NCI-H748 (cell line): ENCODE data around the gene GTF2E1.
"Not testable (repeated sequence)": the region's sequence is repeated elsewhere in the genome, so short reads cannot be mapped to it uniquely, and the experiment has no call there.

Source experiments
- DNase-seq: peaks from one replicate; lab custom pipeline; 2025; ENCODE audit not compliant: unreplicated experiment; lab: John Stamatoyannopoulos, UW

Gene GTF2E1

DNA sequence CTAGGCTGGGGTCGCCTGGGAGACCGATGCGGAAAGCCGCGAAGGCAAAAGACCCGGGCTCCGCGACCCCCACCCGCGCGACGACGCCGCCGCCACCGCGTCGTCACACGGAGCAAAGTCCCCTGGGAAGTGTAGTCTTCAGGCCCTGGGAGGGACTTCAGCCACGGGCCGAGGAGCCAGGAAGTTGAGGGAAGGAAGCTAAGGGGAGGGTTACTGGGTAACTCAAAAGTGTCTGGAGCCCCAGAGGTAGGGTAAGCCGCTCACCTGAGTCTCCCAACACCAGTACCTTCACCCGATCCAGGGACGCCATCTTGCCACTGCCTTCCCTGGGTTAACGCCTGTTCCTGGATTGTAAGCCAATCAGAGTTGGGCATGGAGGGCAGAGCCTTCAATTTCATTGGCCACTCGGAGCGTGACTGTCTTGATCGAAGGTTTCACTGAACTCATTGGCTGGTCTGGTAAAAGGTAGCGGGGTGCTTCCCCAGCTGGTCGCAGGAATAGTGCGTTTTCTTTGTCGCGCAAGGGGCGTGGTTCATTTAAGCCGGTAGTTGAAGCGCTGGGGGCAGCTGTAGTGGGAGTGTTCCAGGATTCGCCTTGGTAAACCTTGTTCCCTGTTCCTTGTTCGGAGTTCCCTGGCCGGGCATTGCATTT, at the start of gene GTF2E1, which contains the start of gene RABL3:
TSS of gene GTF2E1 (plus strand) at position 547 of the 651 bp plus-strand sequence. CDS start 7,809 bp downstream, outside the sequence.
TSS of gene RABL3 (minus strand) at position 319 of the 651 bp plus-strand sequence. CDS start at position 310, 9 bp downstream.
- peak; percentile 98 for DNase-seq

DNA sequence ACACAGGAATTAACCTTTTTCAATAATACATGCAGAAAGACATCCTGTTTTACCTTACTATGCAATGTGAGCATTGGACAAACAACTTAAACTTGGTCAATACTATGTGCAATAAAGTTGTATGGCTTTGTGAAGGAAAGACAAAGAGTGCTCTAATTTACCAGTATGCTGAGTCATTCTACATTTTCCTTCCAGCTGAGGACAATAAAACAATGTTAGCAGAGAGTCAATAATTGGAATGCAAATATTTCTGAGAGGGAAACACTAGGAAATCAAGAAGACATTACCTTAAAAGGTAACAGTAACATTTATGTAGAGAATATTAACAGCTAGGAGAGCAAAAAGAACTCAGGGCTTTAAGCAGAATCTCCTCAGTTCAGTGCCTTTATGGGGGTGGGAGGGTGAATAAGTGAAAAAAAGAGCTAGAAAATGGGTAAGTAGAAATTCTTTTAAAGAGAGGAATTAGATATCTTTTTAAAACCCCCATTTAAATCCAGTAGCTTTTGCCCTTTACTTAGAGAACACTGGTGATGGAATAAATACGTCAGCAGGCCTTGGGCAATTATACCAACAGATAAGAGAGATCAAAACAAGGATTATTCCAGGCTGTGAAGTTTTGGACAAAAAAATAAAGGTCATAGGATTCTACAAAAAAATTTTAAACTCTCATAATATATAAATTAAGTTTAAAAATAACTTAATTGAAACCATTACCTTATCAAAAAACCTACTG, 48.9 kb upstream of the GTF2E1 start:
- peak; percentile 79 for DNase-seq

DNA sequence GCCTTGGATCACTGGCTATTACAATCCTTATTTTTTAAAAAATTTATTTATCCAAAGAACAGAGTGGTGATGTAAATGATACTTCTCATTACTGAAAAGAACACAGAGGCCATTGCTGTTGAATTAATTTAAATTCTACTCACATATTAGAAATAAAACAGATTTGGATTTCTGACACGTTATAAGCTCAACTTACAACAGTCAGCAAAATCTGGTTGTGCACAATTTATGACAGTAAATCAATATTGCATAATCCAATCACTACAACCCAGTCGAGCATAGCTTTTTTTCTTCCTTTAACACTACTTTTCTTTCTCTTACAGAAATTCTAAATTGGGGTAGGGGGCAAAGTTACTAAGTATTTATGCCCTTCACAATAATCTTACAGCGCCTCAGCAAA, 43.2 kb upstream of the GTF2E1 start:
- DNase-seq: no peak

DNA sequence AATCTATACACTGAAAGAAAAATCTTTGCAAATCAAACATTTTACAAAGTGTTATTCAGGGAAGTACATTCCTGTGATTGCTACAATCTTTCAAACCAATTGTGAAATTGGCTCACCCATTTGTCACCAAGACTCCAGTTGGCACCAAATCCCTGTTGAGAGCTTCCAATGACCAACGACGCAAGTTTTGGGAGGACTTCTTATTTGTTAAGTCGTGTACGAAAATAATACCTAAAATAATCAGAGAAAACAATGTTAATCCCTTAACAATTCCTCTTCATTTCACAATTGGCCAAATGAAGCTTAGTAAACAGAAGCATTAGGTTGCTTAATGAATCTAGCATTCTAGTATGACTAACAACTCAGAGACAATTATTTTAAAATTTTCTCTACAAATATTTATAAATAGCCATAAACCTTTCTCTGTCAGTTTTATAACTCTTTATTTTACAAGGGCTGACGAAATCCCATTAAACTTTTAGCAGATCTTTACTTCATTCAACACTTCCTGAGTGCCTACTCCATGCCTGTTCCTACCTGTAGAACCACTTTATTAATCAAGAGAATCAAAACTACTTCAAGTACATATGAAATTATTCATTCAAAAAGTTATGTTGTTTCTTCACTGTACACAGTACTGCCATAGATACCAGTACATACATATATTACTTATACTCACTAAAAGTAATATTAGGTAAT, 36.5 kb upstream of the GTF2E1 start:
- no peak for DNase-seq

DNA sequence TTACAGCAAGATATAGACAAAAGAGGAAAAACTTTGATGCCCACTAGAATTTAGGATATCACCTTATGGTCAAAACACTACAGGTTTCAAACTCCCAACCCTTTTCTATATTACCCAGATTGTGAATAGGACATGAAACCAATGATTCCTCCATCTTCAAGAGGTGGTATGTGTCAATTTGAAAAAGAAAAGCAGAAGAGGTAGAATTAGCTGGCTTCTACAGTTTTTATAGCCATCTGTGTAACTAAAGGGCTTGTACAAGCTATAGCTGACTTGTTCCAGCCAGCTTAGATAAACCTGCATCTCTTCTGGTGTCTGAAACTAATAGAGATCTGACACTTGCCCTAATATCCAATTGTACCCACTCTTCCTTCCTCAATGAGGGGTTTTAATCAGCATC, 35.6 kb upstream of the GTF2E1 start:
- DNase-seq: no peak

DNA sequence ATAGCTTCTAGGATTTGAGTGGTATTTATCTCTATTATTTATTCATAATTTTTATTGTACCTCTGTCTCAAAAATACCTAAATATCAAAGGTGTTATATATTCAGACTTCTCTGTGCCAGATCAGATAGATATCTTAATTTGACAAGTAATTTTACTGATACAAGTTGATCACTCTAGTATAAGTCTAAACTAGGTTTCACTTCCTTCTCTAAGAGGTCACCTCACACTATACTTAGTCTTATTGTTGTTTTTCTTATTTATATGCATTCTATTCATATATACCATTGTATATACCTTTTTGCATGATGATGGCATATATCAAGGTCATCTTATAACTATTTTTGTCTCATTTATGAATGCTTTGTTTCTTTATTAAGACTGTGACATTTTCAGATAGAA, 34.1 kb upstream of the GTF2E1 start:
- no peak for DNase-seq

DNA sequence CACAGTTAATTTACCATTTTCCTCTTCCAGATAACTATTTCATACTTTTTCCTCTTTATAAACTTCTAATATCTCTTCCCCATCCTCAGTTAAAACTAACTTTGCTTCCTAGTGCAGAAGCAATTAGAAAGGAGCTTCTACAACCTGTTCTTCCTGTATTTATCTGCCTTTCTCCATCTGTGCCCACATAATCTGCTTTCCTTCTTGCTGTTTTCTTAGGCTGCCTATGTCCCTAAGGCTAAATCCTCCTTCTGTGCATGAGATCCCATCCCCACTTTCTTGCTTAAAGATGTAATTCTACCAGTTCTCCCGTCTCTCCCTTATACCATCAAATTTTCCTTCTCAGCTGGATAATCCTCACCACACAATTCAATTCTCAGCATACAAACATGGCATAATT, 32.2 kb upstream of the GTF2E1 start:
- no peak for DNase-seq

DNA sequence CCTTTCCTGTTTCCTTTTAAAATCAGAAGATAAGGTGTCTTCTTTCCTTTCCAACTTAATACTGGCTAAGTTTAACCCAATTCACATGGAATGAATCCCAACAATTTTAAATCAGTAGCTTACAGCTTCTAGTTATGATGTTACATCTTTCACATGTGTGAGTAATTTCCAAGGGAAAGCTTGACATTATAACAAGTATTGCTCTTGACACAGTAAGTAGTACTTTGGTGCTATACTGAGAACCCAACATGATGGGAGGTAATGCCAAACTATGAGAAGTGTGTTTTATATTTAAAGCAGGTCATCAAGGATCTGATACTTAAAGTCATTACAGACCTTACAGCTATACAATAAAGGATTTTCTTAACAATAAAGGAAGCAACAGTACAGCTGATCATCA, 29.3 kb upstream of the GTF2E1 start:
- DNase-seq: no peak

DNA sequence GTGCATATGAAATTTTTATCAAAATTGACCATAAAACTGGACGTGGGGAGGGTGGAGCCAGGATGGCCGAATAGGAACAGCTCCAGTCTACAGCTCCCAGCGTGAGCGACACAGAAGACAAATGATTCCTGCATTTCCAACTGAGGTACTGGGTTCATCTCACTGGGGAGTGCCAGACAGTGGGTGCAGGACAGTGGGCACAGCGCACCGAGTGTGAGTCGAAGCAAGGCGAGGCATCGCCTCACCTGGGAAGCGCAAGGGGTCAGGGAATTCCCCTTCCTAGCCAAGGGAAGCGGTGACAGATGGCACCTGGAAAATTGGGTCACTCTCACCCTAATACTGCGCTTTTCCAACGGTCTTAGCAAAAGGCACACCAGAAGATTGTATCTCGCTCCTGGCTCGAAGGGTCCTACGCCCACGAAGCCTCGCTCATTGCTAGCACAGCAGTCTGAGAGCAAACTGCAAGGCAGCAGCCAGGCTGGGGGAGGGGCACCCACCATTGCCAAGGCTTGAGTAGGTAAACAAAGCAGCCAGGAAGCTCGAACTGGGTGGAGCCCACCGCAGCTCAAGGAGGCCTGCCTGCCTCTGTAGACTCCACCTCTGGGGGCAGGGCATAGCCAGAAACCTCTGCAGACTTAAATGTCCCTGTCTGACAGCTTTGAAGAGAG, 23.2 kb upstream of the GTF2E1 start:
- peak; percentile 43 for DNase-seq

DNA sequence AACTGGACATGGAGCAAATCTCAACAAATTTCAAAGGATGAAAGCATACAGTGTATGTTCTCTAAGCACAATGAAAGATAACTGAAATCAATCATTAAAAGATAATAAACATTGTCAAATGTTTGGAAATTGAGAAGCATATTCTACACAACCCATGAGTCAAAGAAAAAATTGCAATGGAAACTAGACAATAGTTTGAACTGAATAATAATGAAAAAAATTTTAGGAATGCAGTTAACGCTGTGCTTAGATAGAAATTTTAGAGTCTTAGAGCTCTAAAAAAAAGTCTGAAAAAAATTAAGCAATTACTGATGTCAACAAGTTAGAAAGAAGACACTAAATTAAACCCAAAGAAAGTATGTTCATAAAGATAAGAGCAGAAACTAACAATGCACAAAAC, 15.8 kb upstream of the GTF2E1 start:
- no peak for DNase-seq

DNA sequence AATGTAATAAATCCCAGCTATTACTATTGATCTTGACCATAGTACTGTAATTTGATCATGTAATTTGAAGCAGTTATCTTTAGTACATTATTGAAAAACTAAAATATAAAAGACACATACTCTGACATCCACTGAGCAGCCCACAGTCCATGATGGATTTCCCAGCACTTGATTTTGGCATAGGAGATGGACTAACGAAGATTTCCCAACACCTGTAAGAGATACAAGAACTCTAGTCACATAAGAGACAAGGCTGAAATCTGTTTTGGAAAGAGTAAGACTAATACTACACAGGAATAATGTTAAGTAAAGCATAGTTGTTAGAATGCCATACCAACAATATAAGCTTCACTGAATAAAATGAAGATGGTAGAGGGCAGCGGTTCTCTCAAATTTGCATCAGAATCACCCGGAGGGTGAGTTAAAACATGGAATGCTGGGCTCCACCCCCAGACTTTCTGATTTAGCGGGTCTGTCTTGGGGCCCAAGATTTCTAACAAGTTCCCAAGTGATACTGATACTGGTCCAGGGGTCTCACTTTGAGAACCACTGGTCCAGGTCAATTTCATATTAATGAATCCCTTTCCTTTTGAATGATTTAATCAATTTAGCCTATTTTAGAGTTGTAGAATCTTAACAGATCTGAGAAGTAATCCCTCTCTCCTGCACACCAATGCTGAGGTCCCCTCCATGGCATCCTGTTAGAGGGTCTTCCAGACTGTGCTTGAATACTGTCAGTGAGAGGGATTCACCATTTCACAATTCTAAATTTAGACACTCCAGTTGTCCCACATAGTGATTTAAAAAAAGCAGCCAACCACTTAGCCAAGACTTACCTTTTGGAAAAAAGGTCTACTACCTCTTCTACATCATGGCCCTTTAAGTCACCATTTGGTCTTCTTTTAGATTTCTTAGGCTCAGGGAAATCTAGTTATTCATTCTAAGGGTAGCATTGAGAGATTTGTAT, 11.7 kb upstream of the GTF2E1 start:
- no peak for DNase-seq

DNA sequence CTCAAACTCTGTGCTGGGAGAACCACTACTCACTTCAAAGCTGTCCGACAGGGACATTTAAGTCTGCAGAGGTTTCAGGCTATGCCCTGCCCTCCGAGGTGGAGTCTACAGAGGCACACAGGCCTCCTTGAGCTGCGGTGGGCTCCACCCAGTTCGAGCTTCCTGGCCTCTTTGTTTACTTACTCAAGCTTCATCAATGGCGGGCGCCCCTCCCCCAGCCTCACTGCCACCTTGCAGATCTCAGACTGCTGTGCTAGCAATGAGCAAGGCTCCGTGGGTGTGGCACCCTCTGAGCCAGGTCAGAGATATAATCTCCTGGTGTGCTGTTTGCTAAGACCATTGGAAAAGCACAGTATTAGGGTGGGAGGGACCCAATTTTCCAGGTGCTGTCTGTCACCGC, 4.5 kb upstream of the GTF2E1 start:
- not testable (repeated sequence) for DNase-seq

DNA sequence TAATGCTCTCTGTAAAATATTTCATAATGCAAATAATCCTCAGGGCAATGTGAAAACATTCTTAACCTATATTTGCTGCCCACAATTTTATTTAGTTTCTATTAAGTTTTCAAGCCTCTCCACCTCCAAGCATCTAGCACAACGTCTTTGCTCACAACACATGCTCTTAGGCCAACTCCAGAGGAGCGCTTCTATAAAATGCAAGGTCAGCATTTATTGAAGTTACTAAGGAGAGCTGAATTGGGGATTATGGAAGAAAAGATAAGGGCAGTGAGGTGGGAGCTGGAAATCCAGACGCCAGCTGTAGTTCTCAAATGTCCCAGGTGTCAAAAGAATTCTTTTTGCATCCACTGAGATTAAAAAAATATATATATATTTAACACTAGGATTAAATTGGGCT, 1.2 kb upstream of the GTF2E1 start:
- no peak for DNase-seq

DNA sequence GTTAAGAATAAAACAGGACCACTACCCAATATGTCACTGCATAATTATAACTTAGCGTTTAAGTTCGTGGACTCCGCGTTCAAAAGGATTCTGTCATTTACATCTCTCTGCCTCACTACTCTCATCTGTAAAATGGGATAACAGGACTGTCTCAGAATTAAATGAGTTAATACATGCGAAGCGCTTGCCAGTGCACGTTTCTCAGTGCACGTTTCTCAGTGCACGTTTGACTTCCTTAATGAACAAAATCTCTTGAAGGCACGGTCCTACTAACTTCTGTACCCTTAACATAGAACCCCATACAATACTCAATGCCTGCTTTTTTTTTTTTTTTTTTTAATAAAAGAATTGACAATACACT, 727 bp upstream of the GTF2E1 start:
- DNase-seq: no peak

DNA sequence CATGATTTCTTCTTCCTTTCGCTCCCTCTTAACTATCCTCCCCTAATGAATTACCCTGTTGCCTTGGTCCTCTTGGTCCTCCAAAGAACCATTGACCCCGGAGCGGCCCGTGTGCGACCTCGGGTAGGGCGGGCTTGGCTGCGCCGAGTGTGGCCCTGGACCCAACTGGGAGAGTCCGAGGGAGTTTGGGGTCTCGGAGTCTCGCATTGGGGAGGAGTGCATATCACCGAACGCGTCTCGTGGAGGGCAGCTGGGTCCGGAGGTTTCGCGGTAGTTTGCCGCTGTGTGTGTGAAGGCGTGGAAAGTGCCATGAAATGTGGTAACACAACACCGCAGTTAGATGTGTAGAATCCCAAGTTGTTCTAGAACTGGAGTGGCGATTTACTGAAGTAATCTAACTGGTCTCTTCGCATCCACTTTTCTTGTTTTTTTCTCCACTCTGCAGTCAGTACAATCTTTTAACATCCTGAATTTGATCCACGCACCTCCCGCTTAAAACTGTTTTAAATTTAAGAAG, 363 bp downstream of the GTF2E1 start:
- peak; percentile 48 for DNase-seq

DNA sequence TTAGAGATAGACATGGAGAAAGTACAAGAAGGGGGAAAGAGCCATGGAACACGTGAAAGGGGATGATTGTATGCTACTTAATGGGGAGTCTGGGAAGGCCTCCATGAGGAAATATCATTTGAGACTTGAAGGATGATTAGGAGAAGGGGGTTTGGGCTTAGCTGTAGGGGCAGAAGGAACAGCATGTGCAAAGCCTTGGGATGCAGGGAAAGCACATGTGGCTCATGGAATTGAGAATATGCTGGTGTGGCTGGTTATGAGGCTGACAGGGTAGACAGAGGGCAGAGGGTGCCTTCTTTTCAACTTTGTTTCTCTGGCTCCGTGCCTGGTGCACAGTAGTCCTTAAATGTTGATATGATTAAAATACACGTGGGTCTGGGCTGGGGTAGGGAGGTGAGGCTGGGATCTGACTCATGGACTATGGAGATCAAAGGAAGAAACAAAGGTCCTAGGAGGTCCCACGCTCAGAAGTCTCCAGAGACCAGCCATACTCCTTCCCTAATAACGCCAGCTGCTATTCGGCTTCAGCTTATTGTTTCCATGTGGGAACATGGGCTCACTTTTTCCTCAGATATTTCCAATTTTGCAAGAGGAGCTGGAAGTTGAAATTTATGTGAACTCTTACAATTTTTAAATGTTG, 1.1 kb downstream of the GTF2E1 start:
- no peak for DNase-seq

DNA sequence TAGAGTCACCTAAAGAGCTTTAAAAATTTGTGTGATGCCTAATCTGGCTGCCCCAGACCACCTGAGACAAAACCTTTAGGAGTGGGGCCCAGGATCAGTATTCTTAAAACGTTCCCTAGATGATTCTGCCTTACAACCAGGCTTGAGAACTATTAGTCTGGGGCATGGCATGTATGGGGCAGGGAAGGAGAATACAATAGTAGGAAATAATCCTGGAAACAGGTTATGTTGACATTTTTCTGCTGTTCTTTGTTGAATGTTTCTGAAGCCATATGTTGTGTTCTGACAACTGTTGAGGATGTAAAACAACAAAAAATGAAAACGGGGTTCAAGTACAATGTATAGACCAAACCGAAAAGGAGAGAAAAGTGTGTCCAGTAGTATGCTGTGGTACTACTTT, 2.9 kb downstream of the GTF2E1 start:
- no peak for DNase-seq

DNA sequence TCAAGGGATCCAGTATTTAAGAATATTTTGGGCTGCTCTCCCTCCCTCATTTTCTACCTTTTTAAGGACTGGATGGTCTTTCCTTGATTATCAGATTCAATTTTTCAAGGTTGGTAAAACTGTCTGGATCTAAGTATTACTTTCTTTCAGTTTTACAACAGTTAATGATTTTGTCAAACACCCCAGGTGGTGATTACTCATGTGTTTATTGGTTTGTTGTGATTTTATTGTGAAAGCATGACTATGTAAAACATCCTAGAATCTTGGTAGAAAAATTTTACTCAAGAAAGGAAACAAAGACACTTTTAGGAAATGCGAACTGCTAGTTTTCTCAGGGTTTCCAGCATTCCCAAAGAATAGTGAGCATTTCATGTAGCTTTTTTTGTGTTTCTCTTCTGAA, 7.3 kb downstream of the GTF2E1 start:
- DNase-seq: no peak

DNA sequence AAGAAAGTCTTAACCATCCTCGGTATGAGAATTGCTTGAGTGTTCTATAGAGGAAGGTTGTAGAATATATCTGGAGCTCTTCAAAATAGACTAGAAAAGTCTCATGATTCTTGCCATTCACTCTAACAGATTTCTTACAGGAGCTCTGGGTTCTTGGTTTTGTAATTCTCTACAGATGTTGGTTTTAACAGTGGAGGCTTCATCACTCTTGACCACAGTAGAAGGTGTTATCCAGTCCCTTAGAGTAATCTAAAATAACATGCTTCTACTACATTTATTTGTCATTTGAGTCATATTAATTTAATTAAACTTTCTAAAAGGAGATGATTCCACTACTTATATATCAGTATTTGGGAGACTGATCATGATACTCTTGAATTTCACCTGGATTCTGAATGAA, 9.7 kb downstream of the GTF2E1 start:
- DNase-seq: no peak

DNA sequence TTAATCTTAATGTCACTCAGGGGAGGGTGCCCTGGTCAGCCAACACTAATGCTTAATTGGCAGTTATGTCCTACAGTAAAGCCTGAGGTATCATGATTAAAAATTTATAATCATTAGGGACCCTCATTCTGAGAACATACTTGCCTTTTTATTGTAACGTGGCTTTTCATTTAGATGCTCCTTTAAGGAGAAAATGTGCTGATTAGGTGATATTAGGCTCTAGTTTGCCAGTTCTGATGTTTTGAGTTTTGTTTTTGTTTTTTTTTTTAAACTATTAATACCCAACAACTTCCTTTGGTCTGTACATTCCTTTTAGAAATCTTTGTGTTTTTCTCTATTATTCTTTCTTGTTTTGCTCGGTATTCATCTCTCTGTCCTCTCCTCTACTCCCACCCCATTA, 10.3 kb downstream of the GTF2E1 start:
- DNase-seq: no peak
